ENCODE results near the gene PUS1.
"Not testable (repeated sequence)": the region's sequence is repeated elsewhere in the genome, so short reads cannot be mapped to it uniquely, and the experiment has no call there.

Gene PUS1

GRCh38 chr12:131948166-131948712 is 19.2 kb downstream of the PUS1 start:
- H3K27ac ChIP-seq: no peak overlapping the region
- no peak for DNase-seq
- H3K9me3 ChIP-seq (ENCODE audit: severe bottlenecking): no peaks in the 10 kb centered on the region

DNA sequence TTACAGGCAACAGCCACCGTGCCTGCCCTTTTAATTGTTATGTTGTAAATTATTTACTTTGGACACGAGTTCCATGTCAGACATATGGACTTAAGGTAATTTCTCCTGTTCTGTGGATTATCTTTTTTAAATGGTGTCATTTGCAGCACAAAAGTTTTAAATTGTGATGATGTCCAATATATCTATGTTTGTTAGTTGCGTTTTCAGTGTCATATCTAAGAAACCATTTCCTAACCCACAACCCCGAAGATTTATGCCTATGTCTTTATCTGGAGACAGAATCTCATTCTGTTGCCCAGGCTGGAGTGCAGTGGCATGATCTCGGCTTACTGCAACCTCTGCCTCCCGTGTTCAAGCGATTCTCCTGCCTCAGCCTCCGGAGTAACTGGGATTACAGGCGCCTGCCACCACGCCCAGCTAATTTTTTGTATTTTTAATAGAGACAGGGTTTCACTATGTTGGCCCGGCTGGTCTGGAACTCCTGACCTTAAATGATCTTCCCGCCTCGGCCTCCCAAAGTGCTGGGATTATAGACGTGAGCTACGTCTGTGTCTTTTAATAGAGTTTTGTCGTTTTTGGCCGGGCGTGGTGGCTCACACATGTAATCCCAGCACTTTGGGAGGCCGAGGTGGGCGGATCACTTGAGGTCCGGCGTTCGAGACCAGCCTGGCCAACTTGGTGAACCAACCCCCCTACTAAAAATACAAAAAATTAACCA is 19.8 kb downstream of the PUS1 start:
- H3K36me3 ChIP-seq; H3K27me3 ChIP-seq (ENCODE audit: insufficient read depth, low read depth, severe bottlenecking); DNase-seq; H3K9me3 ChIP-seq (ENCODE audit: severe bottlenecking): not testable (repeated sequence)
- peak overlapping the region; percentile 4; the same call in 1 of the 2 replicates for H3K27ac ChIP-seq
- H3K4me3 ChIP-seq (ENCODE audit: low read depth, low read length): peak overlapping the region; percentile 46

More at GRCh38 chr12:131948166-131948712, 19.2 kb downstream of the PUS1 start:
- H3K27me3 ChIP-seq (ENCODE audit: insufficient read depth, low read depth, severe bottlenecking): no peaks in the 10 kb centered on the region
- no peak overlapping the region for H3K4me3 ChIP-seq (ENCODE audit: low read depth, low read length)
- TF ChIP-seq, protein P1, sequence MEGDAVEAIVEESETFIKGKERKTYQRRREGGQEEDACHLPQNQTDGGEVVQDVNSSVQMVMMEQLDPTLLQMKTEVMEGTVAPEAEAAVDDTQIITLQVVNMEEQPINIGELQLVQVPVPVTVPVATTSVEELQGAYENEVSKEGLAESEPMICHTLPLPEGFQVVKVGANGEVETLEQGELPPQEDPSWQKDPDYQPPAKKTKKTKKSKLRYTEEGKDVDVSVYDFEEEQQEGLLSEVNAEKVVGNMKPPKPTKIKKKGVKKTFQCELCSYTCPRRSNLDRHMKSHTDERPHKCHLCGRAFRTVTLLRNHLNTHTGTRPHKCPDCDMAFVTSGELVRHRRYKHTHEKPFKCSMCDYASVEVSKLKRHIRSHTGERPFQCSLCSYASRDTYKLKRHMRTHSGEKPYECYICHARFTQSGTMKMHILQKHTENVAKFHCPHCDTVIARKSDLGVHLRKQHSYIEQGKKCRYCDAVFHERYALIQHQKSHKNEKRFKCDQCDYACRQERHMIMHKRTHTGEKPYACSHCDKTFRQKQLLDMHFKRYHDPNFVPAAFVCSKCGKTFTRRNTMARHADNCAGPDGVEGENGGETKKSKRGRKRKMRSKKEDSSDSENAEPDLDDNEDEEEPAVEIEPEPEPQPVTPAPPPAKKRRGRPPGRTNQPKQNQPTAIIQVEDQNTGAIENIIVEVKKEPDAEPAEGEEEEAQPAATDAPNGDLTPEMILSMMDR (IDR thresholded peaks at IDR 0.05; ENCODE audit: low read depth, low read length): no peak
- H3K36me3 ChIP-seq: peaks cover 6% of the 10 kb centered on the region; the same call in 1 of the 2 replicates

GRCh38 chr12:131949431-131950181 is 20.5 kb downstream of the PUS1 start, which contains the start of gene EP400:
EP400 (plus strand) TSS chr12:131949942; CDS start chr12:131960620, 10,678 bp downstream.
- DNase-seq: peak; percentile 94
- TF ChIP-seq, protein P1 (IDR thresholded peaks at IDR 0.05; ENCODE audit: low read depth, low read length): peak; percentile 62
- Histone ChIP-seq H3K4me3 (ENCODE audit: low read depth, low read length) (peak within 1 kb of the TSS; percentile 81), H3K27ac (peak within 1 kb of the TSS; percentile 85), H3K36me3 (no peaks in the 10 kb centered on the region), H3K9me3 (ENCODE audit: severe bottlenecking) (no peaks in the 10 kb centered on the region), H3K27me3 (ENCODE audit: insufficient read depth, low read depth, severe bottlenecking) (no peaks in the 10 kb centered on the region)

- DNase-seq: peak; percentile 31
- Histone ChIP-seq H3K4me3 (ENCODE audit: low read depth, low read length) (peak overlapping the region; percentile 81), H3K27me3 (ENCODE audit: insufficient read depth, low read depth, severe bottlenecking) (no peaks in the 10 kb centered on the region), H3K36me3 (no peaks in the 10 kb centered on the region; the same call in 1 of the 2 replicates), H3K9me3 (ENCODE audit: severe bottlenecking) (no peaks in the 10 kb centered on the region), H3K27ac (peak overlapping the region; percentile 85)
- TF ChIP-seq, protein P1 (IDR thresholded peaks at IDR 0.05; ENCODE audit: low read depth, low read length): no peak
Measured at GRCh38 chr12:131950182-131950913, 21.3 kb downstream of the PUS1 start.

DNA sequence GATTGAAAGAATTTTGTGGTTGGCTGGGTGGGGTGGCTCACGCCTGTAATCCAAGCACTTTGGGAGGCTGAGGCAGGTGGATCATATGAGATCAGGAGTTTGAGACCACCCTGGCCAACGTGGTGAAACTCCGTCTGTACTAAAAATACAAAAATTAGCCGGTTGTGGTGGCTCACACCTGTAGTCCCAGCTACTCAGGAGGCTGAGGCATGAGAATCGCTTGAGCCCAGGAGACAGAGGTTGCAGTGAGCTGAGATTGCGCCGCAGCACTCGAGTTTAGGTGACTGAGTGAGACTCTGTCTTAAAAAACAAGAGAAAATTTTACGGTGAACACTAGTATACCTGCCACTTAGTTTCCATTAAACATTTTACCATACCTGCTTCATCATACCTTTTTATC is 24.7 kb downstream of the PUS1 start:
- not testable (repeated sequence) for H3K27ac ChIP-seq; H3K4me3 ChIP-seq (ENCODE audit: low read depth, low read length); DNase-seq; H3K9me3 ChIP-seq (ENCODE audit: severe bottlenecking); H3K27me3 ChIP-seq (ENCODE audit: insufficient read depth, low read depth, severe bottlenecking); H3K36me3 ChIP-seq

GRCh38 chr12:131954460-131954859 is 25.4 kb downstream of the PUS1 start:
- not testable (repeated sequence) for H3K9me3 ChIP-seq (ENCODE audit: severe bottlenecking); H3K36me3 ChIP-seq; H3K27ac ChIP-seq; H3K27me3 ChIP-seq (ENCODE audit: insufficient read depth, low read depth, severe bottlenecking); H3K4me3 ChIP-seq (ENCODE audit: low read depth, low read length); DNase-seq
